ENCODE data around the gene EYA2. TPM values are rescaled to one million over a fixed set of nuclear protein-coding genes. Genes with fewer than 3 reads are reported as not detected.

EYA2 gene
- total and polyA plus RNA-seq, 12 donors, result 0.26 to 1.9 (median 0.70) TPM

DNA sequence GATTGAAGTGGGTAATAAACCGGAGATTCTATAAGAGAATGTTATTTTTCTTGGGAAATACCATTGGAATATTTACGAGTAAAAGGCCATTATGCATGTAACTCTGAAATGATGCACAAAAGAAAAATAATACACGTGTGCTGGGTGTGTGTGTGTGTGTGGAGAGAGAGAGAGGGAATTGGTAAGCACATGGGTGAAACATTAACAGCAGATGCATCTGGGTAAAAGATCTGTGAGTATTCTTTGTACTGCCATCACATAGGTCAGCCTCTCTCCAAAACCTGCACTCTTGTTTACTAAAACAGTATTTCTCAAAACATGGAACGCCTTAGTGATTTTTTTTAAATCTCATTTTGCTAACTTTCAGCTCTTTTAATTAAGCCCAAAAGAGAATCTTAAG is 28.9 kb downstream of the EYA2 start:
- Histone ChIP-seq H3K4me3 (no peak overlapping the region), H3K36me3 (no peaks in the 10 kb centered on the region), H3K27ac (no peak overlapping the region), H3K9me3 (peaks cover 0 to 11% (median 0%) of the 10 kb centered on the region in 11 donors), H3K27me3 (peaks cover 0 to 8% (median 0%) of the 10 kb centered on the region in 7 donors), H3K4me1 (peaks cover 0 to 2% (median 0%) of the 10 kb centered on the region in 9 donors)
- TF ChIP-seq, protein P1, sequence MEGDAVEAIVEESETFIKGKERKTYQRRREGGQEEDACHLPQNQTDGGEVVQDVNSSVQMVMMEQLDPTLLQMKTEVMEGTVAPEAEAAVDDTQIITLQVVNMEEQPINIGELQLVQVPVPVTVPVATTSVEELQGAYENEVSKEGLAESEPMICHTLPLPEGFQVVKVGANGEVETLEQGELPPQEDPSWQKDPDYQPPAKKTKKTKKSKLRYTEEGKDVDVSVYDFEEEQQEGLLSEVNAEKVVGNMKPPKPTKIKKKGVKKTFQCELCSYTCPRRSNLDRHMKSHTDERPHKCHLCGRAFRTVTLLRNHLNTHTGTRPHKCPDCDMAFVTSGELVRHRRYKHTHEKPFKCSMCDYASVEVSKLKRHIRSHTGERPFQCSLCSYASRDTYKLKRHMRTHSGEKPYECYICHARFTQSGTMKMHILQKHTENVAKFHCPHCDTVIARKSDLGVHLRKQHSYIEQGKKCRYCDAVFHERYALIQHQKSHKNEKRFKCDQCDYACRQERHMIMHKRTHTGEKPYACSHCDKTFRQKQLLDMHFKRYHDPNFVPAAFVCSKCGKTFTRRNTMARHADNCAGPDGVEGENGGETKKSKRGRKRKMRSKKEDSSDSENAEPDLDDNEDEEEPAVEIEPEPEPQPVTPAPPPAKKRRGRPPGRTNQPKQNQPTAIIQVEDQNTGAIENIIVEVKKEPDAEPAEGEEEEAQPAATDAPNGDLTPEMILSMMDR (IDR thresholded peaks at IDR 0.05), result no peak
- DNase-seq (no peak), ATAC-seq (no peak)
- intact Hi-C loops (cut with DNase I), result no loop called here
- 79 to 83% methylated on average over 4 of the region's 4 CpGs for WGBS, 2 donors

DNA sequence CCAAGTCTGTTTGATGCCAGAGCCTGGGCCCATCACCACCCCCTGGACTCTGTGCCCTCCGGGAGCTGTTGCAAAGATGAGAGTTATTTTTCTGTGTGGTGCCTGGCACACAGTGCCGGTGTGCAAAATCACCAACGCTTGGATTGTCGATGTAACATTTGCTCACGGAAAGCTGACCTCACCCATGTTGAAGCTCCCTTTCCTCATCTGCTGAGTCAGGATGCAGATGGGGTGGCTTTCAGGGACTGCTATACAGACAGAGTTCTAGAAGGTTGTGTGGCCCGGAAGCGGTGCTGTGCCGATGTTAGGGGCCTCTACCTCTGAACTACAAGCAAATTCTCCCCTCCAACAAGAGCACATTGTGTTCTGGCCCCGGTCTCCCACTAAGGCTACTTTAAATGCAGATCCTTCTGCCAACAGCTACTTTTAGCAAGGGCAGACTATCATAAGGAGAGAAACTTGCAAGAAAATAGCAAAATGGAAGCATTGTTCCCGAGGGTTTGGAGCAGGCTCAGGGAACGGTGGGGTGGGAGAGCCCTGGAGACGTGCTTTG is 34.0 kb downstream of the EYA2 start:
- Histone ChIP-seq H3K4me3 (no peak overlapping the region), H3K4me1 (peaks cover 0 to 11% (median 6%) of the 10 kb centered on the region in 9 donors), H3K9me3 (peaks cover 0 to 3% (median 0%) of the 10 kb centered on the region in 11 donors), H3K27me3 (peaks cover 0 to 14% (median 0%) of the 10 kb centered on the region in 7 donors), H3K27ac (no peak overlapping the region), H3K36me3 (no peaks in the 10 kb centered on the region)
- DNase-seq (no peak), ATAC-seq (peak in 4 of 8 donors; percentile 21 to 70 (median 40))
- TF ChIP-seq, protein P1 (IDR thresholded peaks at IDR 0.05), result no peak
- WGBS, 2 donors, result 48 to 56% methylated on average over 12 of the region's 12 CpGs
- intact Hi-C loops (cut with DNase I), result no loop called here

DNA sequence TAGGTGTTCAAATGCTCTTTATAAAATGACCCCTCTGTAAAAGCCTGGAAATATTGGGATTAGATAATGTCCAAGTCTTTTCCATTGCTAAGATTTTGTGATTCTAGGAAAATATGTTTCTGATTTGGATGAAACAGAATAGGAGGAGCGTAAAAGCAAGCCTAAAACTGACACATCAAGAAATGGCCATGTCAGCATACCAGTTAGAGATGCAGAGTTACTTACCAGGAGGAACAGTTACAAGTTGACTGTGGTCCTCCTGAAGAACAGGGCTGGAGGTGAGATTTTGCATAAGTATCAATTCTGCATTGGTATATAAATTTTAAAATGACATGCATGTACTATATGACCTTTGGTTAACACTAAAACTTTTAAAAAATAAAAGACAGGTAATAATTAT is 35.3 kb downstream of the EYA2 start:
- DNase-seq (no peak), ATAC-seq (no peak)
- Histone ChIP-seq H3K27ac (no peak overlapping the region), H3K27me3 (peaks cover 0 to 26% (median 0%) of the 10 kb centered on the region in 7 donors), H3K4me3 (no peak overlapping the region), H3K36me3 (no peaks in the 10 kb centered on the region), H3K4me1 (peaks cover 0 to 11% (median 6%) of the 10 kb centered on the region in 9 donors), H3K9me3 (peaks cover 0 to 3% (median 0%) of the 10 kb centered on the region in 11 donors)
- TF ChIP-seq, protein P1 (IDR thresholded peaks at IDR 0.05), result no peak
- intact Hi-C loops (cut with DNase I), result no loop called here
- WGBS, 2 donors, result 93 to 100% methylated on average over 1 of the region's 1 CpG

DNA sequence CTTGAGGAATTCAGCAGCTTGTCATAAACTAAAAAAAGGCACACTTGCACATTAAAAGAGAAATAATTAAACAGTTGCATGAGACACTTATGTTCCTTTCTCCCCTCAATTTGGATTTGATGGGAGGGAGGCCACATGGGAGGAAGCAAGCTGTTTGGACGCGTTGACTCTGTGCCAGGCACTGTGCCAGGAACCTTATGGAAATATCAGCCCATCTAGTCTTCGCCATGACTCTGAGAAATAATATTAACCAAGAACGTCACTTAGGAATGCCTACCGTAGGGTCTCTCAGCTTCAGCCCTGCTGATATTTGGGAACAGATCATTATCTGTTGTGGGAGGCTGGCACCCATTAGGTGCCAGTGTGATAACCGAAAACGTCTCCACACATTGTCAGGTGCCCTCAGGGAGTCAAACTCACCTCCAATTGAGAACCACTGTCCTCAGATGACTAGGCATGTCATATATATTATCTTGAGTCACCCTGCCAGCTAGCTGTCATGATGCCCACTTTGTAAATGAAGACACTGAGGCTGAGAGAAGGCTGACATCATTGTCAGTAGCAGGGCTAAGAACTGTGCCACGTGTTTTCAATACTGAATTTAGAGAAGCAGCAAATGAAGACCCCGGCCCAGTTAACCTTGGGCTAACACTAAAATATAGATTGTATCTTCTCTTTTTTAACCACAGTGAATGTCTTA is 36.1 kb downstream of the EYA2 start:
- DNase-seq (no peak), ATAC-seq (no peak)
- Histone ChIP-seq H3K27me3 (peaks cover 0 to 31% (median 0%) of the 10 kb centered on the region in 7 donors), H3K36me3 (no peaks in the 10 kb centered on the region), H3K4me1 (peaks cover 0 to 11% (median 6%) of the 10 kb centered on the region in 9 donors), H3K27ac (no peak overlapping the region), H3K9me3 (peaks cover 0 to 3% (median 0%) of the 10 kb centered on the region in 11 donors), H3K4me3 (no peak overlapping the region)
- WGBS, 2 donors, result 35 to 37% methylated on average over 9 of the region's 9 CpGs
- intact Hi-C loops (cut with DNase I), result no loop called here
- TF ChIP-seq, protein P1 (IDR thresholded peaks at IDR 0.05), result no peak
